ENCODE results near the gene C3orf18.
A peak's percentile ranks its signal among the peaks of the same experiment; 100 is the strongest.

C3orf18 gene

GRCh38 chr3:50602595-50603191 is 35.1 kb upstream of the C3orf18 start:
- H3K9me3 ChIP-seq (ENCODE audit: insufficient read depth, low read length) = no peaks in the 10 kb centered on the region
- H3K4me3 ChIP-seq (ENCODE audit: insufficient read length, low read depth) = no peak overlapping the region
- H3K4me1 ChIP-seq (ENCODE audit: insufficient read depth, insufficient read length) = peaks cover 20% of the 10 kb centered on the region
- peaks cover 12% of the 10 kb centered on the region for H3K36me3 ChIP-seq (ENCODE audit: insufficient read depth, insufficient read length, low read length)
- H3K27me3 ChIP-seq (ENCODE audit: insufficient read depth, insufficient read length) = no peaks in the 10 kb centered on the region
- TF ChIP-seq ZNF274 (IDR thresholded peaks at IDR 0.05; ENCODE audit: low read depth, low read length) (no peak), SUZ12 (IDR thresholded peaks at IDR 0.05; ENCODE audit: extremely low read depth, insufficient read depth, insufficient read length) (no peak), YY1 (IDR thresholded peaks at IDR 0.05; ENCODE audit: insufficient read depth, insufficient read length) (no peak)
- DNase-seq (ENCODE audit: low read depth, low spot score) = no peak
- H3K9ac ChIP-seq (ENCODE audit: insufficient read length, low read depth) = no peak overlapping the region

DNA sequence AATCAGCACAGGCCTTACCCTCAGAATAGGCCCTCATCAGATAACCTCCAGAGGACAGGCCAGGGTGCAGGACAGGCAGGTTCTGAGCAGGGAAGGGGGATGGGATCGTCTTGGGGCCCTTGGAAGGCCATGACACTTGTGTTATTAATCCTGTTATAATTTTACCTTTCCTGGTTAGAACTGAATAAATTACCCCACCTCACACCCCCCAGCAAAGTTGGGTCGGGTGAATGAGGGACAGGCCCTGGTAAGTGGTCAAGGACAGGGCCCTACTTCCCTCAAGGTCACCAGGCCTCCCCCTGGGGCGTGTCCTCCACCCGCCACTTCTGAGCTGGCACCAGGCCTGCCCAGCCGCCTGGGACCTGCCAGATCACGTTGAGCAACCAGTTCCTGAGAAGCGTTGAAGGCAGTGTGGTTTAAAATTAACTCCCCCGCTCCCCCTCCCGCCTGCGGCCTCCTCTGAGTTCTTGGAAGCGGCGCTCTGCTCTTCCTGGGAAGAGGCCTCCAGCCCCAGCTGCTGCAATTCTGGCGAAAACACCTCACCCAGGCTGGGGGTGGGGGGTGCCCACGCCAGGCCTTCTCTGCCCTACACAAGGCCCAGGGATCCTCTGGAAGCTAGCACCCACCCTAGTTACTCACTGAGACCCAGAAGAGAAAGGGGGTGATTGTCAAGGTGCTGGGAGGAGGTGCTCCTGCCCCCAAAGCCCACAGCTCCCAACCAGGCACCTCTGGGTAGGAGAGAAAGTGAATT is 33.5 kb upstream of the C3orf18 start:
- TF ChIP-seq SUZ12 (IDR thresholded peaks at IDR 0.05; ENCODE audit: extremely low read depth, insufficient read depth, insufficient read length) (no peak), YY1 (IDR thresholded peaks at IDR 0.05; ENCODE audit: insufficient read depth, insufficient read length) (no peak), ZNF274 (IDR thresholded peaks at IDR 0.05; ENCODE audit: low read depth, low read length) (no peak)
- H3K9ac ChIP-seq (ENCODE audit: insufficient read length, low read depth) = peak overlapping the region; percentile 38
- no peaks in the 10 kb centered on the region for H3K36me3 ChIP-seq (ENCODE audit: insufficient read depth, insufficient read length, low read length)
- no peak for DNase-seq (ENCODE audit: low read depth, low spot score)
- no peaks in the 10 kb centered on the region for H3K9me3 ChIP-seq (ENCODE audit: insufficient read depth, low read length)
- peaks cover 14% of the 10 kb centered on the region for H3K4me1 ChIP-seq (ENCODE audit: insufficient read depth, insufficient read length)
- H3K27me3 ChIP-seq (ENCODE audit: insufficient read depth, insufficient read length) = no peaks in the 10 kb centered on the region
- no peak overlapping the region for H3K4me3 ChIP-seq (ENCODE audit: insufficient read length, low read depth)

DNA sequence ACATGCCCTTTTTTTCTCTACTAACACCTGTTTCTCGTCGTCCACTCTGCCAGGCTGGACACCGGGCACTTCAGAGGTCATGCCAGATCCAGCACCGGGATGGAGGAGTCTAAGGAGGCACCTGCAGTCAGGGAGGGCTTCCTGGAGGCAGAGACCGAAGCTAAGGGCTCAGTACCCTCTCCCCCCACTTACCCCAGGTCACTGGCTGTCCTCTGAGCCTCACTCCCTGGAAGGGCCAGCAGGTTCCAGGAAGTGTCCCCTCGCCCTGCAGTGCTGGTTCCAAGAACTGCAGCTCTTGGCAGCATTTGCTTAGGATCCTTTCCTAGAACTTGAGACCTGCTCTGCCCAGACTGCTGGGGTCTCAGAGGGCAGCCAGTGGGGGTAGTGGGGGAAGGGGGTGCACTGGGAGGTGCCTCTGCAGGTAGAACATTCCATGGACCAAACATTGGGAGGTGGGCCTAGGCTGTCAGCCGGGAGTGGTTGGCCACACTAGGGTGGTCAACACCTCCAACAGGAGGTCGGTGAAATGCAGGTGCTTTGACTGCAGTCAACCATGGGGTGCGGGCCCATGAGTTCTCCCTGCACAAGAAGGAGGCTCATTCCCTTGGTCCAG is 32.7 kb upstream of the C3orf18 start:
- Histone ChIP-seq H3K9me3 (ENCODE audit: insufficient read depth, low read length) (no peaks in the 10 kb centered on the region), H3K4me3 (ENCODE audit: insufficient read length, low read depth) (no peak overlapping the region), H3K27me3 (ENCODE audit: insufficient read depth, insufficient read length) (no peaks in the 10 kb centered on the region), H3K9ac (ENCODE audit: insufficient read length, low read depth) (no peak overlapping the region), H3K36me3 (ENCODE audit: insufficient read depth, insufficient read length, low read length) (no peaks in the 10 kb centered on the region), H3K4me1 (ENCODE audit: insufficient read depth, insufficient read length) (peaks cover 14% of the 10 kb centered on the region)
- DNase-seq (ENCODE audit: low read depth, low spot score) = no peak
- TF ChIP-seq ZNF274 (IDR thresholded peaks at IDR 0.05; ENCODE audit: low read depth, low read length) (no peak), YY1 (IDR thresholded peaks at IDR 0.05; ENCODE audit: insufficient read depth, insufficient read length) (no peak), SUZ12 (IDR thresholded peaks at IDR 0.05; ENCODE audit: extremely low read depth, insufficient read depth, insufficient read length) (no peak)

DNA sequence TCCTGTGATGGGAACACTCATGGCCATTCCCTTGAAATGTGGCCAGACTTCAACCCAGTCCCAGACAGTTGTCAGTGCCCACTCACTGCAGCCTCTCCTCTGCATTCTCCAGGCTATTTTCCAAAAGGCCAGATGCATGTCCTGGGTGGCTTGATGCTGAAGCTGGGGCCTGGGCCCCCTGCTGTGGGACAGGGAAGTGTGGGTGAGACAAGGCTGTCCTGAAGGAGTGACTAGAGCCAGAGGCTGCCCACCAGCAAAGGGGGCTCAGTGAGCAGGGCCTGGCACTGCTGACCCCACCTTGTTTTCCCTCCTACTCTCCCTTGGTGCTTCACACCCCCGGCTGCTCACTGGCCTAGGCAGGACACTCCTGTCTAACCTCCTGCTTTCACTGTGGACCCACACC is 32.2 kb upstream of the C3orf18 start:
- H3K9me3 ChIP-seq (ENCODE audit: insufficient read depth, low read length) = no peaks in the 10 kb centered on the region
- no peaks in the 10 kb centered on the region for H3K27me3 ChIP-seq (ENCODE audit: insufficient read depth, insufficient read length)
- TF ChIP-seq YY1 (IDR thresholded peaks at IDR 0.05; ENCODE audit: insufficient read depth, insufficient read length) (no peak), ZNF274 (IDR thresholded peaks at IDR 0.05; ENCODE audit: low read depth, low read length) (no peak), SUZ12 (IDR thresholded peaks at IDR 0.05; ENCODE audit: extremely low read depth, insufficient read depth, insufficient read length) (no peak)
- peaks cover 14% of the 10 kb centered on the region for H3K4me1 ChIP-seq (ENCODE audit: insufficient read depth, insufficient read length)
- no peak for DNase-seq (ENCODE audit: low read depth, low spot score)
- no peak overlapping the region for H3K4me3 ChIP-seq (ENCODE audit: insufficient read length, low read depth)
- H3K36me3 ChIP-seq (ENCODE audit: insufficient read depth, insufficient read length, low read length) = no peaks in the 10 kb centered on the region
- H3K9ac ChIP-seq (ENCODE audit: insufficient read length, low read depth) = peak overlapping the region; percentile 2

DNA sequence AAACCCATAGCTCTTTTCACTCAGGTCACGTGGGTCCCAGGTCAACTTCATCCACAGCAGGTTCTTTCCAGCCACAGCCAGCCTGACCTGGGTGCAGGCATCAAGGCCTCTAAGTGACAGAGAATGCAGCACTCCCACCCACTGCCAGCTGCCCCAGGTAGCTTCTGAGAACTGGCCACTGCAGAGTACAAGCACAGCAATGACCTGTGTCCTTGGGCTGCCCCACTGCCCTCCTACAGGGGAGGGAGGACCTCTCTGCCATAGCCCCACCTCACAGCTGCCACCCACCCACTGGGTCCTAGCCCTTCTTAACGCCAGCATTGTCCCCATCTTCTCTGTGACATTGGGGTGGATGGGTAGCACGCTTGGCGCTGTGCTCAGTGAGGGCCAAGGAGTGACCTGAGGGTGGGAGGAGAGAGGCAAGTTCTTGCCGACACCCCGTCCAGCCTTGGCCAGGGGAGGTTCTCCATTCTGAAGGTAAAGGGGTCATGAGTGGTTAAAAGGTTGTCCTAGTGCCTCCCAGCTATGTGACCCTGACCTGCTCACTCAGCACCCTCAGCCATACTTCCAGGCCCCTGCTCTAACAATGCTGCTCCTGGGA is 31.7 kb upstream of the C3orf18 start:
- Histone ChIP-seq H3K36me3 (ENCODE audit: insufficient read depth, insufficient read length, low read length) (no peaks in the 10 kb centered on the region), H3K4me3 (ENCODE audit: insufficient read length, low read depth) (no peak overlapping the region), H3K27me3 (ENCODE audit: insufficient read depth, insufficient read length) (no peaks in the 10 kb centered on the region), H3K4me1 (ENCODE audit: insufficient read depth, insufficient read length) (peaks cover 14% of the 10 kb centered on the region), H3K9me3 (ENCODE audit: insufficient read depth, low read length) (no peaks in the 10 kb centered on the region), H3K9ac (ENCODE audit: insufficient read length, low read depth) (no peak overlapping the region)
- no peak for DNase-seq (ENCODE audit: low read depth, low spot score)
- TF ChIP-seq YY1 (IDR thresholded peaks at IDR 0.05; ENCODE audit: insufficient read depth, insufficient read length) = no peak
- TF ChIP-seq ZNF274 (IDR thresholded peaks at IDR 0.05; ENCODE audit: low read depth, low read length) = no peak
- no peak for TF ChIP-seq SUZ12 (IDR thresholded peaks at IDR 0.05; ENCODE audit: extremely low read depth, insufficient read depth, insufficient read length)

GRCh38 chr3:50594253-50594785 is 26.8 kb upstream of the C3orf18 start:
- no peak for TF ChIP-seq SUZ12 (IDR thresholded peaks at IDR 0.05; ENCODE audit: extremely low read depth, insufficient read depth, insufficient read length)
- no peak for TF ChIP-seq YY1 (IDR thresholded peaks at IDR 0.05; ENCODE audit: insufficient read depth, insufficient read length)
- TF ChIP-seq ZNF274 (IDR thresholded peaks at IDR 0.05; ENCODE audit: low read depth, low read length) = no peak
- H3K27me3 ChIP-seq (ENCODE audit: insufficient read depth, insufficient read length) = no peaks in the 10 kb centered on the region
- H3K9me3 ChIP-seq (ENCODE audit: insufficient read depth, low read length) = no peaks in the 10 kb centered on the region
- peaks cover 14% of the 10 kb centered on the region for H3K4me1 ChIP-seq (ENCODE audit: insufficient read depth, insufficient read length)
- H3K9ac ChIP-seq (ENCODE audit: insufficient read length, low read depth) = no peak overlapping the region
- H3K4me3 ChIP-seq (ENCODE audit: insufficient read length, low read depth) = no peak overlapping the region
- no peaks in the 10 kb centered on the region for H3K36me3 ChIP-seq (ENCODE audit: insufficient read depth, insufficient read length, low read length)
- no peak for DNase-seq (ENCODE audit: low read depth, low spot score)

Data from NT2/D1 (cell line).